Bronchial epithelial cell (primary cell): ENCODE results near the gene TIGAR. TPM values are rescaled to one million over a fixed set of nuclear protein-coding genes. Genes with fewer than 3 reads are reported as not detected.

Experiments used
- DNase-seq: peaks from one replicate; pipeline ENCODE4 v3.0.0-alpha.2; 2010; ENCODE audit warnings: low read depth
- FAIRE-seq: peaks from 2 replicates; lab custom pipeline; 2011; peaks lifted over from hg19 to GRCh38; lab: Jason Lieb, UNC
- H3K27me3 ChIP-seq: 2 replicates; pipeline ENCODE4 v1.5.1; 2011; ENCODE audit warnings: low read length; ENCODE audit not compliant: control insufficient read depth, insufficient read depth
- H3K36me3 ChIP-seq: 2 replicates; pipeline ENCODE4 v1.5.1; 2011; ENCODE audit warnings: low read length; ENCODE audit not compliant: control insufficient read depth, insufficient read depth
- H3K4me3 ChIP-seq: 2 replicates; pipeline ENCODE4 v1.5.1; 2011; ENCODE audit warnings: mild to moderate bottlenecking, low read depth, low read length, control low read depth
- CTCF ChIP-seq: IDR thresholded peaks from 2 replicates; pipeline ENCODE4 v1.5.1; 2011; ENCODE audit warnings: mild to moderate bottlenecking, moderate library complexity, low read length, control low read depth, inconsistent platforms; ENCODE audit not compliant: insufficient read depth, severe bottlenecking
- total RNA-seq: library from RNA; depleted of rRNA; stranded (reverse); fragments of >200 nt; gene quantifications from 2 replicates; pipeline ENCODE4 v1.2.1, GENCODE V29; 2014

The TIGAR gene
- total RNA-seq = 10.0 and 11.8 TPM in 2 replicates

- no peak for TF ChIP-seq CTCF
- Histone ChIP-seq H3K27me3 (no peaks in the 10 kb centered on the region), H3K4me3 (peak within 1 kb of the TSS; percentile 98), H3K36me3 (peaks cover 3% of the 10 kb centered on the region)
- FAIRE-seq = no peak
- peak; percentile 86 for DNase-seq
These were observed at the start of gene TIGAR for GRCh38 chr12:4320853-4321701. TIGAR (plus strand) TSS chr12:4321213; CDS start chr12:4321272, 59 bp downstream.

GRCh38 chr12:4271717-4272423 lies 49.1 kb upstream of the TIGAR start:
- Histone ChIP-seq H3K36me3 (peaks cover 6% of the 10 kb centered on the region), H3K4me3 (peak overlapping the region; percentile 41), H3K27me3 (peaks cover 25% of the 10 kb centered on the region)
- DNase-seq (peak; percentile 80), FAIRE-seq (no peak)
- no peak for TF ChIP-seq CTCF

DNA sequence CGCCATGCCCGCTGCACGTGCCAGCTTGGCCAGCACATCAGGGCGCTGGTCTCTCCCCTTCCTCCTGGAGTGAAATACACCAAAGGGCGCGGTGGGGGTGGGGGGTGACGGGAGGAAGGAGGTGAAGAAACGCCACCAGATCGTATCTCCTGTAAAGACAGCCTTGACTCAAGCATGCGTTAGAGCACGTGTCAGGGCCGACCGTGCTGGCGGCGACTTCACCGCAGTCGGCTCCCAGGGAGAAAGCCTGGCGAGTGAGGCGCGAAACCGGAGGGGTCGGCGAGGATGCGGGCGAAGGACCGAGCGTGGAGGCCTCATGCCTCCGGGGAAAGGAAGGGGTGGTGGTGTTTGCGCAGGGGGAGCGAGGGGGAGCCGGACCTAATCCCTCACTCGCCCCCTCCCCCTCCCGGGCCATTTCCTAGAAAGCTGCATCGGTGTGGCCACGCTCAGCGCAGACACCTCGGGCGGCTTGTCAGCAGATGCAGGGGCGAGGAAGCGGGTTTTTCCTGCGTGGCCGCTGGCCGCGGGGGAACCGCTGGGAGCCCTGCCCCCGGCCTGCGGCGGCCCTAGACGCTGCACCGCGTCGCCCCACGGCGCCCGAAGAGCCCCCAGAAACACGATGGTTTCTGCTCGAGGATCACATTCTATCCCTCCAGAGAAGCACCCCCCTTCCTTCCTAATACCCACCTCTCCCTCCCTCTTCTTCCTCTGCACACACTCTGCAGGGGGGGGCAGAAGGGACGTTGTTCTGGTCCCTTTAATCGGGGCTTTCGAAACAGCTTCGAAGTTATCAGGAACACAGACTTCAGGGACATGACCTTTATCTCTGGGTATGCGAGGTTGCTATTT lies 48.4 kb upstream of the TIGAR start:
- TF ChIP-seq CTCF = no peak
- FAIRE-seq (no peak), DNase-seq (peak; percentile 13)
- peak overlapping the region; percentile 41 for H3K4me3 ChIP-seq
- H3K36me3 ChIP-seq = peaks cover 8% of the 10 kb centered on the region
- peaks cover 23% of the 10 kb centered on the region for H3K27me3 ChIP-seq

DNA sequence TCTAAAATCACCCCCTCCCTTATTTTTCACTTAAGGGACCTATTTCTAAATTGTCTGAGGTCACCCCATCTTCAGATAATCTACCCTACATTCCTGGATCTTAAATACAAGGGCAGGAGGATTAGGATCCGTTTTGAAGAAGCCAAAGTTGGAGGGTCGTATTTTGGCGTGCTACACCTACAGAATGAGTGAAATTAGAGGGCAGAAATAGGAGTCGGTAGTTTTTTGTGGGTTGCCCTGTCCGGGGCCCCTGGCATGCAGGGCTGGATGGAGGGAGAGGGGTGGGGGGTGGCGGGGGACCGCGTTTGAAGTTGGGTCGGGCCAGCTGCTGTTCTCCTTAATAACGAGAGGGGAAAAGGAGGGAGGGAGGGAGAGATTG lies 47.8 kb upstream of the TIGAR start:
- peak overlapping the region; percentile 95 for H3K4me3 ChIP-seq
- FAIRE-seq = no peak
- H3K27me3 ChIP-seq = peaks cover 23% of the 10 kb centered on the region
- no peak for TF ChIP-seq CTCF
- peaks cover 10% of the 10 kb centered on the region for H3K36me3 ChIP-seq
- no peak for DNase-seq

DNA sequence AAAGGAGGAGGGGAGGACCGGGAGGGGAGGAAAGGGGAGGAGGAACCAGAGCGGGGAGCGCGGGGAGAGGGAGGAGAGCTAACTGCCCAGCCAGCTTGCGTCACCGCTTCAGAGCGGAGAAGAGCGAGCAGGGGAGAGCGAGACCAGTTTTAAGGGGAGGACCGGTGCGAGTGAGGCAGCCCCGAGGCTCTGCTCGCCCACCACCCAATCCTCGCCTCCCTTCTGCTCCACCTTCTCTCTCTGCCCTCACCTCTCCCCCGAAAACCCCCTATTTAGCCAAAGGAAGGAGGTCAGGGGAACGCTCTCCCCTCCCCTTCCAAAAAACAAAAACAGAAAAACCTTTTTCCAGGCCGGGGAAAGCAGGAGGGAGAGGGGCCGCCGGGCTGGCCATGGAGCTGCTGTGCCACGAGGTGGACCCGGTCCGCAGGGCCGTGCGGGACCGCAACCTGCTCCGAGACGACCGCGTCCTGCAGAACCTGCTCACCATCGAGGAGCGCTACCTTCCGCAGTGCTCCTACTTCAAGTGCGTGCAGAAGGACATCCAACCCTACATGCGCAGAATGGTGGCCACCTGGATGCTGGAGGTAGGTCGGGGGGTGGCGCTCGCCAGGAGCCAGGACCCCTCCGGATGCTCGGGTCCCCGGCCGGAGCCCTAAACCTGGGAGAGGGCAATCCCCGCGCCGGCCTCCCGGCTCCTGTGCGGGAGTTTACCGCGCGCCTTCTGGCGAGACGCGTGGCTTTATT lies 47.2 kb upstream of the TIGAR start, which contains the start of gene CCND2:
Gene CCND2 (plus strand): TSS at position 111 of the 744 bp plus-strand sequence. CDS start 279 bp downstream, at position 390.
- DNase-seq (peak; percentile 78), FAIRE-seq (no peak)
- Histone ChIP-seq H3K36me3 (peaks cover 16% of the 10 kb centered on the region), H3K27me3 (peaks cover 17% of the 10 kb centered on the region), H3K4me3 (peak within 1 kb of the TSS; percentile 95)
- no peak for TF ChIP-seq CTCF
